A549 treated with GW870086 at 1 μM for 4 hours (cell line): Measurements from ENCODE around the gene KANSL3. TPM values are rescaled to one million over a fixed set of nuclear protein-coding genes. Genes with fewer than 3 reads are reported as not detected.

Source experiments
- total RNA-seq: library from RNA; stranded (reverse); fragments of 200-300 nt; extraction: Qiagen RNA extraction; gene quantifications from 5 replicates; pipeline ENCODE4 v1.2.3, GENCODE V29; 2022; ENCODE audit warnings: low read depth

The KANSL3 gene
- total RNA-seq = 19.6 to 26.2 TPM (median 23.4 TPM) in 5 replicates

DNA sequence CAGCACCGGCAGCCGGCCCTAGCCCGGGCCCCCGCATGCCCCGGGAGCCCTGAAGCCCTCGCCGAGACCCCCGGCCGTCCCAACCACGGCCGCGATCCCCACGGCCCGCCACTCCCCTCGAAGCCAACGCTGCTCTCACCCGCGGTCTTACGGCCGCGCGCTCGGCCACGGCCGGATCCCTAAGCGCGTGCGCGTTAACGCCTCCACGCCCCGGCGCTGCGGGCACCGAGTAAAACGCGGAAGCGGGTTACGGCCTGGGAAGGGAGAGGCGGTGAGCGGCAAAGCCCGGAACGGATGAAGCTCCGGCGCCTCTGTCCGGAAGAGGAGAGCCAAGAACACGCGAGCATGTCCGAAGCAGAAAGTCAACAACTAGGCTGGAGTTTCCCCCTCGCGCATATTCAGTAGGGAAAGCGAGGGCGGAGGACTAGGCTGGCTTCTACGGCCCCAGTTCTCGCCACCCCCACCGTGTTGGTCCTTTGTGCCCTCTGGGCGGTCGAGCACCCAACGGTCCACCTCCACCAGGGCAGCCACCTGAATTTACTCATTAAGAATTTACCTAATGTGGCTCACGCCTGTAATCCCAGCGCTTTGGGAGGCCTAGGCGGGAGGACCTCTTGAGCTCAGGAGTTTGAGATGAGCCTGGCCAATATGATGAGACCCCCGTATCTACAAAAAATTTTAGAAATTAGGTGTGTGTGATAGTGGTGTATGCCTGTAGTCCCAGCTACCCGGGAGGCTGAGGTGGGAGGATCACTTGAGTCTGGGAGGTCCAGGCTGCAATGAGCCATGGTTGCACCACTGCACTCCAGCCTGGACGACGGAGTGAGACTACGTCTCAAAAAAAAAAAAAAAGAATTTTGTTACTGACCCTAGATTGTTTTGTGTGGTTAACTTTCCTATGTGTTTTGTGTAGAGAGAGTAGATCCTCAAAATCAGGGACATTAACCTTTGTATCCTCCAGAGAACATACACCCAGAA, at the start of gene KANSL3:
TSS of gene KANSL3 (minus strand) at position 169 of the 978 bp plus-strand sequence. CDS start 1,177 bp downstream, outside the sequence.

DNA sequence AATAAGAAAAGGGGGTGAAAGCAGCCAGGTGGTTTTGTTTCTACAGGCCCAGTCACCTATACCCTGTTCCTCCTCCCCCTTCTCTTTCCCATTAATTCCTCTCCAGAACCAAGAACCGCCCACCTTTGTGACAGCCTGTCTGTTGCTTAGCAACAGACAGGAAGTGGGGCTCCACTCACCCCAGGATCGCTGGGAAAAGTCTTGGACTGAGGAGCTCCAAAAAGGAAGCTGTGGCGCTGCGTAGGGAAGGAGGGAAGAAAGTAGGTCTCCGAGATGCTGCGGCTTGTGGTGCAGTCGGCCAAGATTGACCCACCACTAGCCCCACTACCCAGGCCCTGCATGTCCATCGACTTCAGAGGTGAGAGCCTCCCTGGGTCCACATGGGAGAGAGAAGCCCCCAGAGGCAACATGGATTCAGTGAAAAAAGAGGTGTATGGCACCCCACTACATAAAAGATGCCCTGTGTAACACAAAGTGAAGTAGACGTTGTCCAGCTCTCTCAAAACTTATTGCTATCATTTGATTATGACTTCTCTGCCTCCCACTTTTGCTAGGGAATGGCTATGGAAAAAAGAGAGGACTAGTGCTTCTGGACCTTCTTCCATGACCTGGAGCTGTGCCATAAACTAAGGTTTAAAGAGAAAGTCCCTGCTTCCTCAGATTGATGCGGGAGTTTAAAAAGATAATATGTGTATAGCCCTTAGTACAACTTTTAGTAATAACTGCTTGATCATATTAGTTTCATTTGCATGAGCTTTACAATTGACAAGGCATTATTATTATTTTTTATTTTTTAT, 4.7 kb upstream of the KANSL3 start, which contains the start of gene FER1L5:
TSS of gene FER1L5 (plus strand) at position 201 of the 797 bp plus-strand sequence. CDS start at position 274, 73 bp downstream.

Other genes starting within 250 kb of the KANSL3 start
- 0.41 to 1.4 TPM (median 0.87 TPM) in 5 replicates for gene NEURL3, start 133.0 kb downstream of the KANSL3 start, total RNA-seq
- gene ARID5A, start 101.6 kb downstream of the KANSL3 start, total RNA-seq = 3.6 to 5.5 TPM (median 5.3 TPM) in 5 replicates
- gene FER1L5, start 4.5 kb upstream of the KANSL3 start, total RNA-seq = not detected in 5 replicates
- gene LMAN2L, start 101.8 kb upstream of the KANSL3 start, total RNA-seq = 18.9 to 21.6 TPM (median 21.5 TPM) in 5 replicates
- gene CNNM4, start 122.6 kb upstream of the KANSL3 start, total RNA-seq = 9.6 to 12.6 TPM (median 11.6 TPM) in 5 replicates
- 8.4 to 12.9 TPM (median 10.9 TPM) in 5 replicates for gene CNNM3, start 178.0 kb upstream of the KANSL3 start, total RNA-seq
- 1.4 to 2.9 TPM (median 2.2 TPM) in 5 replicates for gene ANKRD23, start 205.7 kb upstream of the KANSL3 start, total RNA-seq
- 20.1 to 21.5 TPM (median 21.0 TPM) in 5 replicates for gene ANKRD39, start 219.7 kb upstream of the KANSL3 start, total RNA-seq
- gene SEMA4C, start 231.8 kb upstream of the KANSL3 start, total RNA-seq = 14.0 to 22.4 TPM (median 20.1 TPM) in 5 replicates